A204.1 (cell line): ENCODE measurements around the gene SUPT3H.

Source experiments
- FAIRE-seq: peaks from 2 replicates; lab custom pipeline; 2012; peaks lifted over from hg19 to GRCh38; lab: Jason Lieb, UNC

The SUPT3H gene

DNA sequence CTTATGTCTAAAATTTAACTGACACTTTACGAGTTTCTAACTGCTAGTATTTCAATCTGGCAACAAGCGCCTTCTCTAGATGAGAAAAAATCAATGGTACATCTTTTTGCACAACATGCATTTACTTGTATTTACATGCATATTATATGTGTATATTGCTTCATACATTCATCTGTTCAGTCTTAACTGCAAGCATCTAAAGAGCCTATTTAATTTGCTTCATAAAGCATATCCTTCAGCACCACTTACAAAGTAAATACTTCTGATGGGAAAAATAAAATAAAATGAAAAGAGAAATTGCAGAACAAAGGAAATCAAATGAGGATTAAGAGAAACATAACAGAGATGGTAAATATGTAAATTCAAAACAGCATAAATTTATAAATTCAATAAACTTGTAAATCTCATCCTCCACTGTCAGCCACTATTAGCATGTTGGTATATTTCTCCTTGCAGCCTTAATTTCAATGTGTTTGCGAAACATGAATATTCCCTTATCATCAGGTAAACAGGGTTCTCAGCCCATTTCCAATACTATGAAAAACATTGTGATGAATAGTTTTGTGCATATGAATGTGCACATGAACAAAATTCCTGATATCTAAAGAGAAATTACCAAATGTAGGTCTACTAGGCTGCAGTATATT lies 382.1 kb downstream of the SUPT3H start:
- FAIRE-seq, result no peak

DNA sequence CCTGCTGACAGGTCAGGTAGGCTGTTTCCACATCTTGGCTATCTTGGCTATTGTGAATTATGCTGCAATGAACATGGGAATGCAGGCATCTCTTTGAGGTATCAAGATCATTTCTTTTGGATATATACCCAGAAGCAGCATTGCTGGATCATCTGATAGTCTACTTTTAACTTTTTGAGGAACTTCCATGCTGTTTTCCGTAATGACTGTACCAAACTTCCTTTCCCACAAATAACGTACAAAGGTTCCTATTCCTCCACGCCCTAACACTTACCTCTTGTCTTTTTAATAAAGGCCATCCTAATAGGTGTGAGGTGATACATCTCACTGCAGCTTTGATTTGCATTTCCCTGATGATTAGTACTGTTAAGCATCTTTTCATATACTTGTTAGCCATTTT lies 388.3 kb downstream of the SUPT3H start:
- no peak for FAIRE-seq

DNA sequence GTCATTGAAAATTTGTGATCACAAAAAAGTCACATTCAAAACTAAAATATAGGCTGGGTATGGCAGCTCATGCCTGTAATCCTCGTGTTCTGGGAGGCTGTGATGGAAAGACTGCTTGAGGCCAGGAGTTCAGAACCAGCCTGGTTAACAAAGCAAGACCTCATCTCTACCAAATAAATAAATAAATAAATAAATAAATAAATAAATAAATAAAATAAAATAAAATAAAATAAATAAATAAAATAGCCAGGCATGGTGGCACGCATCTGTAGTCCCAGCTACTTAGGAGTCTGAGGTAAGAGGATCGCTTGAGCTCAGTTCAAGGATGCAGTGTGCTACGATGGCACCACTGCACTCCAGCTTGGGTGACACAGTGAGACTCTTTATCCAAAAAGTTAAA lies 392.7 kb downstream of the SUPT3H start:
- FAIRE-seq, result no peak

DNA sequence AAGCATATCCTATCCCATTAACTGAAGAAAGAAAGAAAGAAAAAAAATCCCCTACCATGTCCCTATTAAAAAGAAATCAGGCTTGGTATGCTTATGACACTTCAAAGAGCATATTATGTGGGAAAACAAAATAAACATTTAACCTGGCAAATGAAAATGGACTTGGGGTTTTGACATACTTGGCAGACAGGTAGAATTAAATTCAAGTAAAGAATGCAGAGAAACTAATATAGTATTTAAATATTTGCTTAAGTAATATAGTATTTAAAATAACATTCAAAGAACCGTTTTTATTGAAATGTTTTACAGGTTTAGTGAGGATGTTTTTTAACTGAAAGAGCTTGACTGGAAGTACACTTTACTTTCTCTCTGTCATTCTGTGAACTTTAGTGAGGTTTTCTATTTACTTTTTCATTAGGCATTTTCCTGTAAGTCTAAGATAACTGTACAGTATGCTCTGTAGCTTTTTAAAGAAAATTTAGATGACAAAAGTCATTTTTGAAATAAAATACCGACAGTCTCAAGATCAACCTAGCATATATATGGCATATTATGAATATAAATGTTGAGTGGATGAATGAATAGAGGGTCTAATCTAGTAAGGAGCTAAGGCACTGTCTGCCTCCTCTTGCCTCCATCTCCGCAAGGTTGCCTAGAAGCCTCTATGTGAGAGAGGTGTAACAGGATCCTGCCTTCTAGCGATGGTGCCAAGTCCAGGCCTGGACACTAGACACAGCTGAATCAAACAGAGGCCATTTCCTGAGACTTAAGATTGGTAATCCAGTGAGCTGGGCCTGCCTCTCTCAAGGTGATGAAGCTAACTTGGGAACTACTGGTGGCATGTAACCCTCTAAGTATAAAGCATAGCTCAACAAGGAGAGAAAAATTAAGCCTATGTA lies 394.0 kb downstream of the SUPT3H start:
- FAIRE-seq, result peak; percentile 19

DNA sequence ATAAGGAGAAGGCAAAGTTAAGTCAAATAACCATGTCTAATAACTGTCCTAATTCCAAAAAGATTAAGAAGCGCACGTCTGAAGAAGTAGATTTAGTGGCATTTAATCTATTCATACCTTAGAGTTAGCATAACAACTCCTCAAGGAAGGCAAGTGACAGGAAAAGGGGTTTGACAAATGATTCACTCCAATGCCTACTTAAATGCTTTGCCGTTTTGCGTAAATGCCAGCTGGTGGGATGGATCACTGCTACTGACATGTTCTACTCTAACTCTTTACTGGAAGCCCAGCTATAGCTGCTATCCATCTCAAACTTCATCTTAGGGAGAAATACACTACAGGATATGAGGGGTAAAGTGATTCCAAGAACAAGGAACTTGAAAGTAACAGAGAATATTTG lies 396.9 kb downstream of the SUPT3H start:
- FAIRE-seq, result no peak

DNA sequence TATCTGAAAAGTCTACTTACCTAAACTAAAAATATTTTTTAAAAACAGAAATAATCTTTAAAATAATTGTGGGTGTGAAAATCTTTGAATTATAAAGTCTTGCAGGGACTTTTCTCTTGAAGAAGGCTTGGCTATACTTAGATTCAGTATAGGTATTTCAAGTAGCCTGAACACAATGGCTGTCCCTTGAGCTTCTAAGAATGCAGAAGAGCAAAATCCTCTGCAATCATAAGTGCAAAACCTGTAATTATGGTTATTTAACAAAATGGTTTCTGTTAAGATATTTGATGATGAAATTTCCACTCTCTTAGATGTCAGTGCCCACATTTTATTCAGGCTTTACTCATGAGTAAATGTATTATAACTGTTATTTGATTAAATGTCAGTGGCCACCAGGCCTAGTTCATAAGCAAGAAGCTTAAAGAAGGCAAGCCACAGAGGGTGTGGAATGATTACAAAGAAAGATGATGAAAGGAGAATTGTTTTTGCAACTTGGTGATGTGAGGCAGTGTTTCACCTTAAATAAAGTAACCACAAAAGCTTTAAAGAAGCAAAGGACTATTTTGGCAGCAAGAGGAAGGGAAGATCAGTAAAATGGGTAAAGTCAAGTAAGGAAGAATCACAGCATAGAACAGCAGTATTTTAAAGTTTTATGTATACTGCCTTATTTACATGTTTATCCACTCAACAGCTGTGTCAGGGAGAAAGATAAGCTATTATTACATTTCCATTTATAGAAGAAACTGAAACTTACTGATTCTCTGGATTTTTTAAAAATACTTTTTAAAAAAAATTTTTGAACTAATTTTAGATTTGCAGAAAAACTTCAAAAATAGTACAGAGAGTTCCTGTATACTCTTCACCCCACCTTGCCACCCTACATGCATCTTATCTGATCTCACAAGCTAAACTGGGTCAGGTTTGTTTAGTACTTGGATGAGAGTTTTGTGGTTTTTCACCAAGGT lies 400.8 kb downstream of the SUPT3H start:
- no peak for FAIRE-seq

DNA sequence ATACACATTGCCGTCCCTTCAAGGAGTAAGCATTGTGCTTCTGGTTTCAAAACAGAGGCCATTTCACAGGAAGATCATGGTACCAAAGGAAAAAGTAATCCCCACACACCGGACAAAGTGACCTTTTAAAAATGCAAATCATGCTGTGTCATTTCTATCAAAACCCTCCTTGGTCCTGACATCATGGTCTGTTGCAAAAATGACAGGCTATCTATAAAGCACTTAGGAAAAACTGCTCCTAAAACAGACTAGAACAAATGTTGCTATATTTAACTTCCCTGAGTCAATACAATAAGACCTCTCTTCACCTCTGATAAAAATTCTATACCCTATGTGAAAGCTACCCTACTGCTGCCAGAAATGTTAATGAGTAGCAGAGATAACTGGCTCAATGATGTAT lies 403.2 kb downstream of the SUPT3H start:
- no peak for FAIRE-seq

DNA sequence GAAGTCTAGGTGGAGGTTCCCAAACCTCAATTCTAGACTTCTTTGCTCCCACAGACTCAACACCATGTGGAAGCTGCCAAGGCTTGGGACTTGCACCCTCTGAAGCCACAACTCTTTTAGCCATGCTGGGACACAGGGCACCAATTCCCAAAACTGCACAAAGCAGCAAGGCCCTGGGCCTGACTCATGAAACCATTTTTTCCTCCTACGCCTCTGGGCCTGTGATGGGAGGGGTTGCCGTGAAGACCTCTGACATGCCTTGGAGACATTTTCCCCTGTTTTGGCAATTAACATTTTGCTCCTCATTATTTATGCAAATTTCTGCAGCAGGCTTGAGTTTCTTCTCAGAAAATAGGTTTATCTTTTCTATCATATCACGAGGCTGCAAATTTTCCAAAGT lies 405.0 kb downstream of the SUPT3H start:
- no peak for FAIRE-seq

DNA sequence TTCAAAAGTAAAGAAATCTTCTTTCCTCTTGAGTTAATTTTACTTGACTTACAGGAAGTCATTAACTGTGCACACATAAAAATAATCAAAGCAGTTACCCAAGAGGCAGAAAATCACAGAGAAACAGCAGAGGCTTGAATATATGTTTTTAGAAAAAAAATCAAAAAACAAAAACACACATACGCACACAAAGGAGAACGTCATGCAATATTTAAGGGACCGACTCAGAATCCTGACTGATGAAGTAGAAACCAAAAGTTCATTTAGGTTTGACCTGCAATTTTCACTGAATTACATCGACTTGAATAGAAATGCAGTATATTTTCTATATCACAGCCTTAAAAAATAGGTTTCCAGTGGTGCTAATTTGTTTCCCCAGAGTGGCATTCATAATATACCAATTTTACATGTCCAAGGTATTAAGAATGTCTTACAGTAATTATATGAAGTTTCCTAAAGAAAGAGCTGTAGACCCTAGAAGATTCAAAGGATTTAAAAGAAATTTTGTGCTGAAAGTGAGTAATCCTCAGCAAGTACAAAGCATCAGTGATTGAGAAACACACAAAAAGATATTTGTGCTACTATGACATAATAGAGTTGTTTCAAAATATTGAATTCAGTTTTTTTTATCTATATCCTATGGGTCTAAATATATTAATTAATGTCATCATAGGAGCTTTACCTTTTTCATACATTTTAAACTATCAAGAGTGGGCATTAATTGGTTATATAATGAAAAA lies 408.1 kb downstream of the SUPT3H start:
- no peak for FAIRE-seq

DNA sequence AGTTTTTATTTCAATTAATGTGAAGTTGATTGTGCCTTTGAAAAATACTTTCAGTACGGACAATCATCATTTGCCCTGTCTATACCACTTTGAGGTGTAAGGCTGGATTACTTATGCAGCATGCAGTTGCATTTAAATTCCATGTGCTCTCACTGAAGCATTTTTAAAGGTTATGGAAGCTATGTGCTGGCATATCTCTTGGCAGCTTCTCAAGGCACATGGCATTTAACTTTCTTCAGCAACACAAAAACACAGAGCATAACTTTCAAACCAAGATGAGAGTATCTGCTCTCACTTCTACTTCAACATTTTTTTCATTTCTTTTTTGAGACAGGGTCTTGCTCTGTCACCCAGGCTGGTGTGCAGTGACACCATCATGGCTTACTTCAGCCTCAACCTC lies 410.3 kb downstream of the SUPT3H start:
- FAIRE-seq, result no peak

DNA sequence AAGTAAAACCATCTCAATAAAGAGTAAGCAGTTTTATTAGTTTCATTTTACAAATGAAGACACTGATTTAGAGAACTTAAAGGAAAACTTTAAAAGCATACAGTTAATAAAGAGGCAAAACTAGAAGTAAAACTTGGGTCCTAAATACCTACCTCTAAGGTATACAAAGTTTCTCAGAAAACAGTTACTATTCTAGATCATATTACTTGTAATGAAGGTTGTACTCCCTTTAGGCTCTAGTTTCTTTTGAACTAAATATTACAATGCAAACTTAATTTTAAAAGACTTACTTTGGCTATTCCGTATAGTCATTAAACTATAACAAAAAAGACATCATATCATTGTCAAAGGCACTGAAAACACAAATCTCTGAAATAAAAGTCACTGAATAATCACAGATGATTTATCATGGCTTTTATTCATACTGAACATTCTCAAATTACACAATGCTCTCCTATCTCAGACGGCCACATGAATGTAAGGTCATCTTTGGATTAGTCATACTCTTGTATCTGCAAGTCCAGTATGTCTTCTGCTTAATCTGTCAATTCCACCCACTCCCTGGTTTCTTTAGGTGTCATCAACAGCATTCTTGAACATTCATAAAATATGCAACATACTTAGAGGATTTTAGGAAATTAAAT lies 411.2 kb downstream of the SUPT3H start:
- no peak for FAIRE-seq

DNA sequence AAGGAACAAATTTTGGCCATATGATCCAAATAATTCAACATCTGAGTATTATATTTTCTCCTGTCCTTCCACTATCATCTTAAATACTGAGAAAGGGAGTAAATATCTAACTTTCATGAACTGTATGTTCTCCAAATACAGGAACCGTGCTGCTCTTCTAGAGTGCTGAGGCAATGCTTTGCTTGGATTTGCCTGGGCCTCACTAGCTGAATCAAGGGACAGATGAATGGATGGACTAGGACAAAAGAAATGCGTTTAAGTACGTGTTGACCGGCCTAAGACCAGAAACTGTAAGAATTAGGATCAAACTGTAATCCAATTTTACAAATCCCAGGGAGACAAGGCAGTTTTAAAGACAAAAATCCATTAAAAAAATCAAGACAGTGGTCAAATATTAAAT lies 412.0 kb downstream of the SUPT3H start:
- no peak for FAIRE-seq

DNA sequence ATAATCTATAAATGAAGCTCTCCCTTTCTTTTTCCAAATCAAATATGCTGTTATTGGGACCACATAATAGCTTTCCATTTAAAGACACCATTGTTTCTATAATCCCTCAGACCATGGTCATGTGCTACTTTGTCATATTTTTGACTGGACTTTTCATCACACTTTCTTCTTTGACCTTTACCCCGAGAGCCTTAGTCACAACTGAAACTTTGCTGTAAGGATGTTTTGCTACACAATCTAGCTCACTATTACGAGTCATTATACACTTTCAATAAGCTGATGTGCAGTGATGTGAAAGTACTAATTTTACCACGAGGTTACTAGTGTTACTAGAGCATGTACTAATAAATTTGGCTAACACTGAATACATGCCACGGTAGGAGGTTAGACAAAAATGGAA lies 416.8 kb downstream of the SUPT3H start:
- no peak for FAIRE-seq

DNA sequence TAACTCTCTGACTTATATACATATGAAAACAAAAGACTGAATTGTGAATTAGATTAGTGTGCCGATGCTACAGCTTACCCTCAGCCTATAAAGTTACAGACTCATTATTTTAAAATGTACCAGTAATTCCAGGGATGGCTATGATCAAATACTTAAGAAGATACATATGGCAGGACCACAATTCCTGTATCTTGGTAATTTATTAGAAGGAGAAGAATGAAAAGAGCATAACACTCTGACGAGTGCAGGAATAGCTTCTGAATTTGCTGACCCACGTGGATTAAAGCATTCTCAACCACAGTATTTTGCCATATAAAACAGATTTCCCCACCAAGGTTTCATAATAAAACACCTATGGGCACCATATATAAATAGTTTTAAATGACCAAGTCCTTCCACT lies 418.1 kb downstream of the SUPT3H start:
- FAIRE-seq, result no peak

DNA sequence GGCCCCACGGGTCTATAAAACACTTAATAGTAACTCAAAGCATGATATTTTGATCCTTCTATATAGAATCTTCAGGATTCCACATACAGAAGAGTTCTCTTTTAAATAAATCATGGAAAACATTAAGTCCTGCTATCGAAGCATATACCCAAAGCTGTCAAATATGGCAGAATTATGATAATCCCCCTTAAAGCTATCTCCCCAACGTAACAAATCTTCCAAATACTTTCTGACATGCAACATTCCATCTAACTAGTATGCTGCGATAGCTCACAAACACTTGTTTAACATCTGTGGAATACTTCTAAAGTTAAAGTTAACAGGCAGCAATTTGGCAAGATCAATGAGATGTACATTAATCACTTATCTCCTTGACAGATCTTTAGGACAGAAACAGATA lies 420.6 kb downstream of the SUPT3H start:
- no peak for FAIRE-seq

DNA sequence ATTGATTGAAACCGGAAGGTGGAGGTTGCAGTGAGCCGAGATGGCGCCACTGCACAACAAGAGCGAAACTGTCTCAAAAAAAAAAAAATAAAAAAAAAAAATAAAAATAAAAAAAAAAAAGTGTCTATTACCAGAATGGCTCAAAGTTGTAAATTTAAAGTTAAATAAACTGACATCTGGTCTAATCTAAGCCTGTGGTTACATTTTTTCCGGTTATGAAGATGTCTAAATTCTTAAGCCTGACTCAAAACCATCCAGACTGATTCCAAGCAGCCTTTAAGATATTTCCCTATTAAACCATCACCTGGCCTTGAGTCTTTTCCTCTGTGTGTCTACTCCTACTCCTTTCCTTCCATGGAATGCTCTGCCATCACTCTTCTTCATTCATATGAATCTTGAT lies 421.3 kb downstream of the SUPT3H start:
- no peak for FAIRE-seq

DNA sequence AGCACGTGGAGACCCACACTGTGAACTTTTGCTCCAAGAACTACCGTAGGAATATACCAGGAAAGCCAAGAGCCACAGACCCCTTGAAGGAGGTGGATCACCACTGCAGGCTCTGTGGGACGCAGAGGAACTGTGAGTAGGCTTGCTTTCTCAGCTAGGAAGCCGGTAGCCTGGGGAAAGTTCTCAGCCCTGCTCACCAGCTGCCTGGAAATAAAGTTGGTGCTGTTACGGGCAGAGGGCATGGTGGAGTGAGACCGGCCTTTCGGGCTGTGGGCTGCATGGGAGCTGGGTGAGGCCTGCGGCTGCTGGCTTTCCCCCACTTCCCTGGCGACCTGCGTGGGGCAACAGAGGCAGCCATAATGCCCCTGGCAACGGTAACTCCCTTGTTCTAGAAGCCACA lies 422.6 kb downstream of the SUPT3H start:
- no peak for FAIRE-seq

DNA sequence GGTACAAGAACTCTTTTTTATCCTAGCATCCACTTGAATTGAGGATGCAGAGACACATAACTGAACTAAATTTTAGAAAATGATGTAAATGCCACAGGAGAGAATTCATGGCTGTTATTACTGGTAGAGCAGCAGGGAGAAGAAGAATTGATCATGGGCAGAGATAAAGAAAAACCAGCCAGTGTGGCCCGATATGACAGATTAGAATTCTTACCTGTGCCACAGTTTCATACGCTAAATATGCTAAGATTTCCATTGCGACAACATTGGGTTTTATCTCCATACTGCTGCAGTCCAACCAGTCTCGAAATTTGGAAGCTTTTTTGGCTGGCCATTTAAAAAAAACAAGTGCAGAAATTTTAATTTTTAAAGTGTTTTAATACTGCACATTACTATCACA lies 423.5 kb downstream of the SUPT3H start:
- FAIRE-seq, result no peak

DNA sequence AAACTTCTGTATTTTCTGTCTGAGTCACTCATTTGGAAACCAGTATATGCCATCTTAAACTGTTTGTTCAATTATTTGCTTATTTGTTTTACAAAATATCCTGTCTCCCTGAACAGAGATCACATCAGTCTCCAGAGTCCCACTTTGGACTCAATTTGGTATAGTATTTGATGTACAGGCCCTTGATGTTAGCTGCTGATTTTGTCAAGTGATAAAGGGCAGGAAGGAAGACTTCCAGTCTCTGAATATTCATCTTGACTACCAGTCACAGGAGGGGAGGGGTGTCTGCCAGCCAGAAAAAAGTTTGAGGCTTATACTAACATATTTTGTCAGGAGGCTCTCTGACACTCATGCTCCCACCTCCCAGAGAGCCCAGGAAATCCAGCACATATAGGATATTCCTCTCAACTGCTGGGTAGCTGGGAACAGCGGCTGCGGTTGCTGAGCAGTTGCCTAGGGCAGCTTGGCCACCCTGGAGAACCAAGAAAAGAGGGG lies 426.4 kb downstream of the SUPT3H start:
- FAIRE-seq, result no peak

DNA sequence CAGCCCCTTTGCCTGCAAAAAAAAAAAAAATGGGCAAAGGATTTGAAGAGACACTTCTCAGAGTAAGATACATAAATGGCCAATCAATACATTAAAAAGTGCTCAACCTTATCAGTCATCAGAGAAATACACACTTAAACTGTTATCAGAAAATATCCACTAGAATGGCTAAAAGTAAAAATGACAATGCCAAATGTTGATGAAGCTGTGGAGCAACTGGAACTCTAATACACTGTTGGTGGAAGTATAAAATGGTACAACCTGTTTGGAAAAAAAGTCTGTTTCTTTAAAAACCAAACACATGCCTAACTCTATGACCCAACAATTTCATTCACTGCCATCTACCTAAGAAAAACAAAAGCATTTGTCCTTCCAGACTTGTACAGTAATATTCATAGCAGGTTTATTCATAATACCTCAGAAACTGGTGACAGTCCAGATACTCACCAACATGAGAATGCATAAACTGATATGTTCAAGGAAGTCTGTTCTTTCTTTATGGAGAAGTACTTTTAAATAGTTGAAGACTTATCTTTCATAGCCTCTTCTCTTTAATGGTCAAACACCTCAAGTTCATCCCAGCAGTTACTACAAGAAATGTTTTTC lies 428.0 kb downstream of the SUPT3H start:
- no peak for FAIRE-seq

DNA sequence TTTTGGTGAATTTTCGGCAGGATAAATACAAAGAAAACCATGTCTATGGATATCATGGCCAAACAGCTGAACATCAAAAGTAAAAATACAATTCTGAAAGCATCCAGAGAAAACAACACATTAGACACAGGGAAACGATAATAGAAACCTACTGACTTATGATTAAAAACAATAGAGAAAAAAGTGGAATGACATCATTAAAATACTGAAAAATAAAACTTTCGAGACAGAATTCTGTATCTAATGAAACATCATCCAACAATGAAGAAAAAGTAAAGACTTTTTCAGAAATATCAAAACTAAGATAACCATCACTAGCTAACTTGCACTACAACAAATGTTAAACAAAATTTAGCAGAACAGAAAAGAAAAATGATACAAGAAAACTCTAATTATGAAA lies 434.2 kb downstream of the SUPT3H start:
- FAIRE-seq, result no peak
